Osteoblast (primary cell): ENCODE data around the gene HOXA3. TPM values are rescaled to one million over a fixed set of nuclear protein-coding genes. Genes with fewer than 3 reads are reported as not detected.

ENCODE experiments used
- DNase-seq: peaks from one replicate; pipeline ENCODE4 v3.0.0; 2011; ENCODE audit warnings: low spot score, mixed read lengths; ENCODE audit not compliant: insufficient read length; ENCODE audit errors: missing footprints
- H2AFZ ChIP-seq: 2 replicates; pipeline ENCODE4 v1.6.0; 2011; ENCODE audit warnings: mild to moderate bottlenecking, low read length
- H3K27ac ChIP-seq: 2 replicates; pipeline ENCODE4 v1.5.1; 2011; ENCODE audit warnings: mild to moderate bottlenecking, low read depth, low read length, moderate library complexity
- H3K27me3 ChIP-seq: 2 replicates; pipeline ENCODE4 v1.6.0; 2012; ENCODE audit warnings: mild to moderate bottlenecking, control low read depth, inconsistent platforms, low read length, moderate library complexity; ENCODE audit not compliant: insufficient read depth
- H3K36me3 ChIP-seq: 2 replicates; pipeline ENCODE4 v1.5.1; 2011; ENCODE audit warnings: mild to moderate bottlenecking, low read length, control low read depth, moderate library complexity; ENCODE audit not compliant: insufficient read depth
- H3K4me1 ChIP-seq: 2 replicates; pipeline ENCODE4 v1.5.1; 2011; ENCODE audit warnings: mild to moderate bottlenecking, low read length, control low read depth, moderate library complexity; ENCODE audit not compliant: insufficient read depth
- H3K4me2 ChIP-seq: 2 replicates; pipeline ENCODE4 v1.6.0; 2011; ENCODE audit warnings: mild to moderate bottlenecking, low read length; ENCODE audit not compliant: insufficient read depth
- H3K4me3 ChIP-seq: fragments of 200-600 bp; sonication (generic); 3 replicates; pipeline ENCODE4 v1.5.1; 2012; ENCODE audit warnings: mild to moderate bottlenecking, low read length, inconsistent platforms; ENCODE audit not compliant: insufficient read depth
- H3K79me2 ChIP-seq: 2 replicates; pipeline ENCODE4 v1.6.0; 2012; ENCODE audit warnings: mild to moderate bottlenecking, low read length, control low read depth, inconsistent platforms; ENCODE audit not compliant: insufficient read depth
- H3K9me3 ChIP-seq: 2 replicates; pipeline ENCODE4 v1.5.1; 2011; ENCODE audit warnings: low read depth, low read length, control low read depth
- H4K20me1 ChIP-seq: 2 replicates; pipeline ENCODE4 v1.6.0; 2012; ENCODE audit warnings: mild to moderate bottlenecking, low read length, control low read depth; ENCODE audit not compliant: insufficient read depth
- total RNA-seq: library from RNA; depleted of rRNA; stranded (reverse); fragments of >200 nt; gene quantifications from 2 replicates; pipeline ENCODE4 v1.2.3, GENCODE V29; 2012
- TF ChIP-seq, protein P1 (sequence below): IDR thresholded peaks from 2 replicates; pipeline ENCODE4 v1.5.1; 2011; ENCODE audit warnings: mild to moderate bottlenecking, low read depth, low read length, moderate library complexity; ENCODE audit errors: extremely low read depth

HOXA3 gene
- total RNA-seq, 1 donor: 4.0 TPM

DNA sequence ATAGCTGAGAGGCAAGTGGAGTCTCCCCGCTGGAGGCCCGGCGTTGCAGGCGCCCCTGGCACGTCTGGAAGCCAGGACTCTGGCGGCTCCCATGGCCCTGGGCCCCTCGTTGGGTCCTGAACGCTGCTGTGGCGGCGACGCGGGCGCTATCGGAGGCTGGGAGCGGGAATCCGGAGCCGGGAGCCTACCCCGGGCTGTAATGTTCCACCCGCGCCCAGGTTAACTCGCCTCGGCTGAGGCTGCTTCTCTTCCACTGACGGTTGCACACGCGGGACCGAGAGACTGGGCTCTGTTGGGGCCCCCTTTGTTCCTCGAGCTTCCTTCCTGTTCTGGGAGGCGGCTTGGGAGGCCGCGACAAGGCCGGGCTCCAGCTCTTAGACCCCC is 7.6 kb downstream of the HOXA3 start:
- no peaks in the 10 kb centered on the region for H3K27me3 ChIP-seq
- peaks cover 4% of the 10 kb centered on the region for H4K20me1 ChIP-seq
- H2AFZ ChIP-seq: no peak overlapping the region
- TF ChIP-seq, protein P1, sequence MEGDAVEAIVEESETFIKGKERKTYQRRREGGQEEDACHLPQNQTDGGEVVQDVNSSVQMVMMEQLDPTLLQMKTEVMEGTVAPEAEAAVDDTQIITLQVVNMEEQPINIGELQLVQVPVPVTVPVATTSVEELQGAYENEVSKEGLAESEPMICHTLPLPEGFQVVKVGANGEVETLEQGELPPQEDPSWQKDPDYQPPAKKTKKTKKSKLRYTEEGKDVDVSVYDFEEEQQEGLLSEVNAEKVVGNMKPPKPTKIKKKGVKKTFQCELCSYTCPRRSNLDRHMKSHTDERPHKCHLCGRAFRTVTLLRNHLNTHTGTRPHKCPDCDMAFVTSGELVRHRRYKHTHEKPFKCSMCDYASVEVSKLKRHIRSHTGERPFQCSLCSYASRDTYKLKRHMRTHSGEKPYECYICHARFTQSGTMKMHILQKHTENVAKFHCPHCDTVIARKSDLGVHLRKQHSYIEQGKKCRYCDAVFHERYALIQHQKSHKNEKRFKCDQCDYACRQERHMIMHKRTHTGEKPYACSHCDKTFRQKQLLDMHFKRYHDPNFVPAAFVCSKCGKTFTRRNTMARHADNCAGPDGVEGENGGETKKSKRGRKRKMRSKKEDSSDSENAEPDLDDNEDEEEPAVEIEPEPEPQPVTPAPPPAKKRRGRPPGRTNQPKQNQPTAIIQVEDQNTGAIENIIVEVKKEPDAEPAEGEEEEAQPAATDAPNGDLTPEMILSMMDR: no peak
- peaks cover 94% of the 10 kb centered on the region for H3K79me2 ChIP-seq
- no peak overlapping the region for H3K27ac ChIP-seq
- H3K4me3 ChIP-seq: no peak overlapping the region
- no peak overlapping the region for H3K4me2 ChIP-seq
- peaks cover 58% of the 10 kb centered on the region for H3K36me3 ChIP-seq
- no peaks in the 10 kb centered on the region for H3K9me3 ChIP-seq
- peak; percentile 88 for DNase-seq
- H3K4me1 ChIP-seq: peaks cover 27% of the 10 kb centered on the region

DNA sequence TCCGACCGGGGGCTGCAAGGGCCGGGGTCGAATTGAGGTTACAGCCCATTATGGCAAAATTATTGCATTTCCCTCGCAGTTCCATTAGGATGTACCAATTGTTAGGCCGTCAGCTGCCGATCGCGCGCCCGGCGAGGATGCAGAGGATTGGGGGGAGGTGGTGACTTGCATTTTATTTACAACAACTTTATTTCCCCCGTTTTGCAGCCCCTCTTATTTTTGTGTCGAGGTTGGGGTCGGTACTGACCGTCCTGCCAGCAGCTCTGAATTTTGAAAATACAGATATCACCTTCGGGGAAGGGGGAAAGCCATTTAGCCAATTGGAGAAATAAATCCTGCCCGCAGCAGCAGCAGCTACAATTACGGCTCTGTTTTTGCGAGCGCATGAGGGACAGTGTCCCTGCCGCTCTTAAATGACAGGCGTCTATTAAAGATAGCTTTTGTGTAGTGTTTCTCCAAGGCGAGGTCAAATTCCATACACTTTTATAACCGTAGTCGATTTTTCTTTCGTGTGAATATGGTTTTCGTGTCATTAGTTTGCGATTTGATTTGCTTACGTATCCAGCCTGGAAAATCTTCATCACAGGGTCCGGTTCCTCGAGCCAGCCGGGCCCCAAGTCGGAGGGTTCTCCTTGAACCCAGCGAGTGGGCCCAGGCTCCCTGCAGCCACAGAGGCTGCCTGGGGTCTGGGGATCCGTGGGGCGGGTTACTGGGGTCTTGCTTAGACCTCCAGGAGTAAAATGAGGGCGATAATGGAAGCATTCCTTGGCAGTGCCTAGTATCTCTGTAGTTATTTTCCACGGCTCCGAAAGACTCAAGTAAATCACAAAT is 8.2 kb downstream of the HOXA3 start:
- TF ChIP-seq, protein P1: no peak
- peak overlapping the region; percentile 10 for H3K27ac ChIP-seq
- H2AFZ ChIP-seq: no peak overlapping the region
- peaks cover 92% of the 10 kb centered on the region for H3K79me2 ChIP-seq
- H3K4me3 ChIP-seq: no peak overlapping the region
- DNase-seq: peak; percentile 36
- peaks cover 59% of the 10 kb centered on the region for H3K36me3 ChIP-seq
- no peaks in the 10 kb centered on the region for H3K27me3 ChIP-seq
- H3K4me1 ChIP-seq: peaks cover 21% of the 10 kb centered on the region
- H3K9me3 ChIP-seq: no peaks in the 10 kb centered on the region
- peaks cover 4% of the 10 kb centered on the region for H4K20me1 ChIP-seq
- no peak overlapping the region for H3K4me2 ChIP-seq

DNA sequence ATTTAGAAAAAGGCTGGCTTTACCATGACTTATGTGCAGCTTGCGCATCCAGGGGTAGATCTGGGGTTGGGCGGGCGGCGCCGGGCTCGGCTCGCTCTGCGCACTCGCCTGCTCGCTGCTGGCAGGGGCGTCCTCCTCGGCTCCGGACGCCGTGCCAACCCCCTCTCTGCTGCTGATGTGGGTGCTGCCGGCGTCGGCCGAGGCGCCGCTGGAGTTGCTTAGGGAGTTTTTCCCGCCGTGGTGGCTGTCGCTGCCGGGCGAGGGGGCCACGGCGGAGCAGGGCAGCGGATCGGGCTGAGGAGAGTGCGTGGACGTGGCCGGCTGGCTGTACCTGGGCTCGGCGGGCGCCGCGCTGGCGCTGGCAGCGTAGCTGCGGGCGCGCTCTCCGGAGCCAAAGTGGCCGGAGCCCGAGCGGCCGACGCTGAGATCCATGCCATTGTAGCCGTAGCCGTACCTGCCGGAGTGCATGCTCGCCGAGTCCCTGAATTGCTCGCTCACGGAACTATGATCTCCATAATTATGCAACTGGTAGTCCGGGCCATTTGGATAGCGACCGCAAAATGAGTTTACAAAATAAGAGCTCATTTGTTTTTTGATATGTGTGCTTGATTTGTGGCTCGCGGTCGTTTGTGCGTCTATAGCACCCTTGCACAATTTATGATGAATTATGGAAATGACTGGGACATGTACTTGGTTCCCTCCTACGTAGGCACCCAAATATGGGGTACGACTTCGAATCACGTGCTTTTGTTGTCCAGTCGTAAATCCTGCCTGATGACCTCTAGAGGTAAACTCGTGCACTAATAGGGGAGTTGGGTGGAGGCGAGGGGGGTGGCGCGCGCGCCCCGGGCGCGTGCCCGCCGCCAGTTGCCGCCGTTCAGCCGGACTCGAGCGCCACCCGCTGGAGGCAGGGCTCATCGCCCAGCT is 9.1 kb downstream of the HOXA3 start, which contains the start of gene HOXA5:
Gene HOXA5, minus strand, starts transcription at position 659 of the 927 bp plus-strand sequence. Its CDS starts 74 bp downstream, at position 585.
- Histone ChIP-seq H3K27me3 (no peaks in the 10 kb centered on the region), H3K4me3 (peak within 1 kb of the TSS; percentile 63), H3K9me3 (no peaks in the 10 kb centered on the region), H3K4me1 (peaks cover 14% of the 10 kb centered on the region), H3K36me3 (peaks cover 59% of the 10 kb centered on the region), H4K20me1 (peaks cover 4% of the 10 kb centered on the region), H3K27ac (peak within 1 kb of the TSS; percentile 37), H3K79me2 (peaks cover 92% of the 10 kb centered on the region), H2AFZ (no peak within 1 kb of the TSS), H3K4me2 (peak within 1 kb of the TSS; percentile 59)
- TF ChIP-seq, protein P1: peak; percentile 37
- peak; percentile 96 for DNase-seq

DNA sequence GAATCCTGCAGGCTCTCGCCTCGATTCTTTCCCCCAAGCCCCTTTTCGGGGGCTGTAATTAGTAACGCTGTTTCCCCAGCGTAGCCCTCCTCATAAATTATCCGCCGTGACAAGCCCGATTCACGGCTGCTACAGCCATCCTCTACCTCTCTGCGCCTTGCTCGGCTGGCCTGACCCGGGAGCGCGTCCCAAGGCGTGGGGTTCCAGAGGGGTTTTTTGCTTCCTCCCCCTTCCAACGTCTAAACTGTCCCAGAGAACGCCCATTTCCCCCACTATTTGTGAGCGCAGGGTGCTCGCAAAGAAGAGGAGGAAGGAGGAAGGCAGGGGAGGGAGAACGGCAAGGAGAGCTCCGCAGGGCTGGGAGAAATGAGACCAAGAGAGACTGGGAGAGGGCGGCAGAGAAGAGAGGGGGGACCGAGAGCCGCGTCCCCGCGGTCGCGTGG is 9.8 kb downstream of the HOXA3 start:
- no peaks in the 10 kb centered on the region for H3K9me3 ChIP-seq
- no peak for DNase-seq
- H3K4me1 ChIP-seq: peaks cover 16% of the 10 kb centered on the region
- H3K27me3 ChIP-seq: no peaks in the 10 kb centered on the region
- peak overlapping the region; percentile 43 for H3K4me2 ChIP-seq
- no peak overlapping the region for H2AFZ ChIP-seq
- H3K79me2 ChIP-seq: peaks cover 90% of the 10 kb centered on the region
- peaks cover 59% of the 10 kb centered on the region for H3K36me3 ChIP-seq
- H3K27ac ChIP-seq: peak overlapping the region; percentile 37
- H4K20me1 ChIP-seq: peaks cover 4% of the 10 kb centered on the region
- H3K4me3 ChIP-seq: peak overlapping the region; percentile 63
- TF ChIP-seq, protein P1: no peak
